Osteoblast (primary cell): ENCODE measurements around the gene SMAD3. TPM values are rescaled to one million over a fixed set of nuclear protein-coding genes. Genes with fewer than 3 reads are reported as not detected.

ENCODE experiments used
- DNase-seq: peaks from one replicate; pipeline ENCODE4 v3.0.0; 2011; ENCODE audit warnings: low spot score, mixed read lengths; ENCODE audit not compliant: insufficient read length; ENCODE audit errors: missing footprints
- H2AFZ ChIP-seq: 2 replicates; pipeline ENCODE4 v1.6.0; 2011; ENCODE audit warnings: mild to moderate bottlenecking, low read length
- H3K27ac ChIP-seq: 2 replicates; pipeline ENCODE4 v1.5.1; 2011; ENCODE audit warnings: mild to moderate bottlenecking, low read depth, low read length, moderate library complexity
- H3K27me3 ChIP-seq: 2 replicates; pipeline ENCODE4 v1.6.0; 2012; ENCODE audit warnings: mild to moderate bottlenecking, control low read depth, inconsistent platforms, low read length, moderate library complexity; ENCODE audit not compliant: insufficient read depth
- H3K36me3 ChIP-seq: 2 replicates; pipeline ENCODE4 v1.5.1; 2011; ENCODE audit warnings: mild to moderate bottlenecking, low read length, control low read depth, moderate library complexity; ENCODE audit not compliant: insufficient read depth
- H3K4me1 ChIP-seq: 2 replicates; pipeline ENCODE4 v1.5.1; 2011; ENCODE audit warnings: mild to moderate bottlenecking, low read length, control low read depth, moderate library complexity; ENCODE audit not compliant: insufficient read depth
- H3K4me2 ChIP-seq: 2 replicates; pipeline ENCODE4 v1.6.0; 2011; ENCODE audit warnings: mild to moderate bottlenecking, low read length; ENCODE audit not compliant: insufficient read depth
- H3K4me3 ChIP-seq: fragments of 200-600 bp; sonication (generic); 3 replicates; pipeline ENCODE4 v1.5.1; 2012; ENCODE audit warnings: mild to moderate bottlenecking, low read length, inconsistent platforms; ENCODE audit not compliant: insufficient read depth
- H3K79me2 ChIP-seq: 2 replicates; pipeline ENCODE4 v1.6.0; 2012; ENCODE audit warnings: mild to moderate bottlenecking, low read length, control low read depth, inconsistent platforms; ENCODE audit not compliant: insufficient read depth
- H3K9me3 ChIP-seq: 2 replicates; pipeline ENCODE4 v1.5.1; 2011; ENCODE audit warnings: low read depth, low read length, control low read depth
- H4K20me1 ChIP-seq: 2 replicates; pipeline ENCODE4 v1.6.0; 2012; ENCODE audit warnings: mild to moderate bottlenecking, low read length, control low read depth; ENCODE audit not compliant: insufficient read depth
- CTCF ChIP-seq: IDR thresholded peaks from 2 replicates; pipeline ENCODE4 v1.5.1; 2011; ENCODE audit warnings: mild to moderate bottlenecking, low read depth, low read length, moderate library complexity; ENCODE audit errors: extremely low read depth
- total RNA-seq: library from RNA; depleted of rRNA; stranded (reverse); fragments of >200 nt; gene quantifications from 2 replicates; pipeline ENCODE4 v1.2.3, GENCODE V29; 2012

SMAD3 gene
- total RNA-seq, 1 donor = 60.1 TPM

GRCh38 chr15:67047149-67047661 is 18.2 kb upstream of the SMAD3 start:
- DNase-seq = no peak
- TF ChIP-seq CTCF = no peak
- Histone ChIP-seq H3K4me1 (peaks cover 65% of the 10 kb centered on the region), H3K27me3 (no peaks in the 10 kb centered on the region), H3K4me2 (no peak overlapping the region), H3K79me2 (no peaks in the 10 kb centered on the region), H3K27ac (peak overlapping the region; percentile 5), H4K20me1 (no peaks in the 10 kb centered on the region), H3K4me3 (no peak overlapping the region), H3K9me3 (no peaks in the 10 kb centered on the region), H2AFZ (no peak overlapping the region), H3K36me3 (no peaks in the 10 kb centered on the region)

GRCh38 chr15:67048281-67049279 is 16.8 kb upstream of the SMAD3 start:
- H3K27ac ChIP-seq = peak overlapping the region; percentile 99

GRCh38 chr15:67049351-67050044 is 15.9 kb upstream of the SMAD3 start:
- Histone ChIP-seq H3K79me2 (no peaks in the 10 kb centered on the region), H3K9me3 (no peaks in the 10 kb centered on the region), H3K4me3 (no peak overlapping the region), H3K27ac (peak overlapping the region; percentile 99), H3K4me1 (peaks cover 42% of the 10 kb centered on the region), H3K36me3 (no peaks in the 10 kb centered on the region), H3K27me3 (no peaks in the 10 kb centered on the region), H3K4me2 (peak overlapping the region; percentile 61), H2AFZ (no peak overlapping the region), H4K20me1 (no peaks in the 10 kb centered on the region)
- peak; percentile 7 for TF ChIP-seq CTCF
- DNase-seq = no peak

More at GRCh38 chr15:67048281-67049279, 16.8 kb upstream of the SMAD3 start:
- no peak for DNase-seq
- TF ChIP-seq CTCF = no peak
- Histone ChIP-seq H4K20me1 (no peaks in the 10 kb centered on the region), H3K27me3 (no peaks in the 10 kb centered on the region), H3K4me2 (peak overlapping the region; percentile 61), H2AFZ (no peak overlapping the region), H3K9me3 (no peaks in the 10 kb centered on the region), H3K4me3 (peak overlapping the region; percentile 17), H3K36me3 (no peaks in the 10 kb centered on the region), H3K79me2 (no peaks in the 10 kb centered on the region), H3K4me1 (peaks cover 51% of the 10 kb centered on the region)

GRCh38 chr15:67050062-67050461 is 15.3 kb upstream of the SMAD3 start:
- Histone ChIP-seq H3K27ac (peak overlapping the region; percentile 99), H3K36me3 (no peaks in the 10 kb centered on the region), H3K4me1 (peaks cover 38% of the 10 kb centered on the region), H3K9me3 (no peaks in the 10 kb centered on the region), H4K20me1 (no peaks in the 10 kb centered on the region), H3K79me2 (no peaks in the 10 kb centered on the region), H2AFZ (no peak overlapping the region), H3K4me3 (no peak overlapping the region), H3K27me3 (no peaks in the 10 kb centered on the region), H3K4me2 (peak overlapping the region; percentile 55)
- DNase-seq = no peak
- no peak for TF ChIP-seq CTCF
